Esophagus squamous epithelium (tissue), 5 donors: ENCODE results near the gene KNDC1. TPM values are rescaled to one million over a fixed set of nuclear protein-coding genes. Genes with fewer than 3 reads are reported as not detected.

Experiments
- DNase-seq: peaks from one replicate; lab custom pipeline; 2025; lab: John Stamatoyannopoulos, UW
- H3K27ac ChIP-seq, 4 donors: fragments of 200-600 bp; sonication (generic); one replicate each; pipeline ENCODE4 v1.5.1; 2016 to 2019; ENCODE audit warnings: mild to moderate bottlenecking in 1 of 4
- H3K27me3 ChIP-seq, 4 donors: fragments of 200-600 bp; sonication (generic); 1 replicate in 3 of 4; 2 replicates in 1 of 4; pipeline versions ENCODE4 v1.5.1 to v1.6.0; 2017 to 2021; ENCODE audit warnings: antibody characterized with exemption in 1 of 4
- H3K36me3 ChIP-seq, 3 donors: fragments of 200-600 bp; sonication (generic); one replicate each; pipeline ENCODE4 v1.5.1; 2016 to 2019
- H3K4me1 ChIP-seq, 3 donors: fragments of 200-600 bp; sonication (generic); one replicate each; pipeline ENCODE4 v1.5.1; 2017 to 2019
- H3K4me3 ChIP-seq, 4 donors: fragments of 200-600 bp; sonication (generic); 1 replicate in 3 of 4; 2 replicates in 1 of 4; pipeline ENCODE4 v1.5.1; 2016 to 2019; ENCODE audit warnings: mild to moderate bottlenecking in 2 of 4, moderate library complexity in 1 of 4
- H3K9me3 ChIP-seq, 3 donors: fragments of 200-600 bp; sonication (generic); one replicate each; pipeline ENCODE4 v1.5.1; 2016 to 2019
- POLR2A ChIP-seq, 4 donors: fragments of 450-650 bp; IDR thresholded peaks; one replicate each; pipeline ENCODE4 v1.6.1; 2017; ENCODE audit warnings: antibody characterized with exemption in 4 of 4, mild to moderate bottlenecking in 4 of 4, moderate library complexity in 3 of 4
- WGBS, 2 donors: methylation state at CpG; one replicate each; pipeline ENCODE4 v1.1.5; 2018; 5-methylcytosine and 5-hydroxymethylcytosine counted together
- intact Hi-C: fragments of 100-400 bp; cut with DNase I; formaldehyde crosslinking; loops from one replicate; pipeline ENCODE4 v1.15.0; 2022
- total RNA-seq, 4 donors: library from RNA; depleted of rRNA; stranded (reverse); fragments of >200 nt; gene quantifications; one replicate each; pipeline ENCODE4 v1.1.0, GENCODE V29; 2016
- TF ChIP-seq, protein P1 (sequence below), 6 experiments: fragments of 450-650 bp in 4 of 6; fragments of 200-600 bp in 2 of 6; sonication (generic) in 2 of 6; IDR thresholded peaks; one replicate each; pipeline ENCODE4 v1.5.1; 2016 to 2019; ENCODE audit warnings: antibody characterized with exemption in 6 of 6, mild to moderate bottlenecking in 4 of 6, moderate library complexity in 4 of 6
- donor health status: DM: yes; HTN: yes; CAD: no.

Gene KNDC1
- total RNA-seq, 4 donors from 2014 or later: 0.19 to 0.64 (median 0.53) TPM; not detected in 1

DNA sequence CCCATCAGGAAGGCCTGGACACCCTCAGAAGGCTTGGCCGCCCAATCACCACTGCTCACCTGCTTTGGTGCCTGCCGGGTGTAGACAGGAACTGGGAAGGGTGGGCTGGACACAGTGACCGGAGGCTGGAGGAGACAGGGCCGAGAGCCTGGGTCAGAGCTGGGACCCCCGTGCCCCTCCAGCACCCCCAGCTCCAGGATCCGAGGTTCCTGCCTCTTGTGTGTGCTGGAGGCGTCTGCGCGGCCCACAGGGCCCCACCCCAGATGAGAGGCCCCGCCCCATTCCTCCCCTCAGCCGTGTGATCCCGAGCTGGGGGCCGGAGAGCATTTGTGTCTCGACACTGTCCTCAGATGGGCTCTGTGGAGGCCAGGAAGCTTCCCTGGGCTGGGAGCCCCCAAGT lies 107.3 kb downstream of the KNDC1 start:
- Histone ChIP-seq H3K4me3 (no peak overlapping the region), H3K36me3 (peaks cover 0 to 6% (median 0%) of the 10 kb centered on the region in 3 donors), H3K9me3 (no peaks in the 10 kb centered on the region), H3K27me3 (no peaks in the 10 kb centered on the region), H3K27ac (no peak overlapping the region), H3K4me1 (peaks cover 6 to 26% (median 10%) of the 10 kb centered on the region in 3 donors)
- TF ChIP-seq, protein P1, sequence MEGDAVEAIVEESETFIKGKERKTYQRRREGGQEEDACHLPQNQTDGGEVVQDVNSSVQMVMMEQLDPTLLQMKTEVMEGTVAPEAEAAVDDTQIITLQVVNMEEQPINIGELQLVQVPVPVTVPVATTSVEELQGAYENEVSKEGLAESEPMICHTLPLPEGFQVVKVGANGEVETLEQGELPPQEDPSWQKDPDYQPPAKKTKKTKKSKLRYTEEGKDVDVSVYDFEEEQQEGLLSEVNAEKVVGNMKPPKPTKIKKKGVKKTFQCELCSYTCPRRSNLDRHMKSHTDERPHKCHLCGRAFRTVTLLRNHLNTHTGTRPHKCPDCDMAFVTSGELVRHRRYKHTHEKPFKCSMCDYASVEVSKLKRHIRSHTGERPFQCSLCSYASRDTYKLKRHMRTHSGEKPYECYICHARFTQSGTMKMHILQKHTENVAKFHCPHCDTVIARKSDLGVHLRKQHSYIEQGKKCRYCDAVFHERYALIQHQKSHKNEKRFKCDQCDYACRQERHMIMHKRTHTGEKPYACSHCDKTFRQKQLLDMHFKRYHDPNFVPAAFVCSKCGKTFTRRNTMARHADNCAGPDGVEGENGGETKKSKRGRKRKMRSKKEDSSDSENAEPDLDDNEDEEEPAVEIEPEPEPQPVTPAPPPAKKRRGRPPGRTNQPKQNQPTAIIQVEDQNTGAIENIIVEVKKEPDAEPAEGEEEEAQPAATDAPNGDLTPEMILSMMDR (IDR thresholded peaks at IDR 0.05): no peak
- TF ChIP-seq POLR2A (IDR thresholded peaks at IDR 0.05): no peak
- no peak for DNase-seq
- 74% methylated on average over 6 of the region's 14 CpGs; no CpG with 5 or more reads in 1 of the 2 donors for WGBS, 2 donors
- intact Hi-C loops: no loop called here

DNA sequence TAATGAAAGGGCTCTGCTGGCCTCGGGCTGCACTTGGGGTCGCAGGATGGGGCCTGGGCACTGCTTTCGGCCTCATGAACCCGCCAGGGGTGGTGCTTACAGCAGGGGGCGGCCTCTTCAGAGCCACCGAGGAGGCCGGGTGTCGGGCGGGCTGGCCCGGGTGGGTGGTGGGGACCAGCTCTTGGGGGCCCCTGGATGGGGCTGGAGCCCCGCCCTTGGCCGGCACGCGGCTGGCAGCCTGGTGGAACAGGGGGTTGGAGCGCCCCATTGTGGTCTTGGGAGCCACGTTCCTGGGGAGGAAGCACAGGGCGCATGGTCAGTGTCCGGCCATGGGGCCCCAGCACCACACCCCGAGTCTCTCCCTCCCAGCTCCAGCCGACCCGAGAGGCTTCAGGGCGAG lies 107.8 kb downstream of the KNDC1 start:
- DNase-seq: no peak
- WGBS, 2 donors: 90% methylated on average over 2 of the region's 22 CpGs; no CpG with 5 or more reads in 1 of the 2 donors
- Histone ChIP-seq H3K27ac (no peak overlapping the region), H3K27me3 (no peaks in the 10 kb centered on the region), H3K4me3 (no peak overlapping the region), H3K9me3 (no peaks in the 10 kb centered on the region), H3K4me1 (peaks cover 1 to 21% (median 5%) of the 10 kb centered on the region in 3 donors), H3K36me3 (peaks cover 0 to 6% (median 0%) of the 10 kb centered on the region in 3 donors)
- TF ChIP-seq, protein P1 (IDR thresholded peaks at IDR 0.05): no peak
- no peak for TF ChIP-seq POLR2A (IDR thresholded peaks at IDR 0.05)
- intact Hi-C loops: no loop called here

DNA sequence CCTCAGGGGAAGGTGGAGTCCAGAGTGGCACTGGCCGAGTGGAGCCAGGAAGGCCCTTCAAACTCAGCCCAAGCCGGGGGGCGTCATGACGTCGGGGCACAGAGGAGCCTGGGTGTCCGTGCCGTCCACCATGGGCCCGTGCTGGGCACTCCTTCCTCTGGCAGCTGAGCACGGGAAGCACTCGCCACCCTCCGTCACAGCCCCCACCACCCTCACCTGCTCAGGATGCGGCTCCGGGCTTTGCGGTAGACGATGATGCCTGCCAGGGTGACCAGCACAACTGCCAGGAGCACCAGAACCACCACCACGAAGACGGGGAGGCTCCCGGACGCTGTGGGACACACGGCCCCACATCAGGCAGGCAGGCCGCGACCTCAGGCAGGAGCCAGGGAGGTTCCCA lies 108.5 kb downstream of the KNDC1 start:
- TF ChIP-seq POLR2A (IDR thresholded peaks at IDR 0.05): no peak
- TF ChIP-seq, protein P1 (IDR thresholded peaks at IDR 0.05): no peak
- no peak overlapping the region for H3K27ac ChIP-seq
- peaks cover 0 to 14% (median 3%) of the 10 kb centered on the region in 3 donors for H3K4me1 ChIP-seq
- H3K36me3 ChIP-seq: peaks cover 0 to 6% (median 0%) of the 10 kb centered on the region in 3 donors
- intact Hi-C loops: no loop called here
- H3K4me3 ChIP-seq: no peak overlapping the region
- 80% methylated on average over 2 of the region's 22 CpGs; no CpG with 5 or more reads in 1 of the 2 donors for WGBS, 2 donors
- DNase-seq: no peak
- no peaks in the 10 kb centered on the region for H3K9me3 ChIP-seq
- no peaks in the 10 kb centered on the region for H3K27me3 ChIP-seq

DNA sequence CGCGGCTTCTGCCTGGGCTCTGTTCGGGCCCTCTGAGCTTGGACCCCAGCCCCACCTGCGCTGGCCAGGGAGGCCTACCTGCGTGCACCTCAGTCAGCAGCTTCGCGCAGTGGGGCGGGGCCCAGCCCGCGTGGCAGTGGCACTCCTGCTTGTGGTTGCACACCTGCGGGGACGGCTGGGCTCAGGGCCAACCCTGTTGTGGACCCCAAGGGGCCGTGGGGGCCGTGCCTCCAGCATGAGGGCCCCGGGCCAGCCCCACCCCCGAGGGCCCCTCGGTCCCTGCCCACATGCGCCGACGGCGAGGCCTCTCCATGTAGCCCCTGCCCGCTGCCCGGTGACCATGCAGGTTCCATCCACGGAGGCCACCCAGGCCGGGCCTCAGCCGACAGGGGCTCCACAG lies 109.3 kb downstream of the KNDC1 start:
- Histone ChIP-seq H3K4me1 (peaks cover 0 to 17% (median 0%) of the 10 kb centered on the region in 3 donors), H3K4me3 (no peak overlapping the region), H3K9me3 (no peaks in the 10 kb centered on the region), H3K27me3 (peaks cover 0 to 7% (median under 1%) of the 10 kb centered on the region in 4 donors), H3K36me3 (peaks cover 0 to 6% (median 0%) of the 10 kb centered on the region in 3 donors), H3K27ac (no peak overlapping the region)
- WGBS, 2 donors: no CpG with 5 or more reads among the region's 26 CpGs
- intact Hi-C loops: no loop called here
- TF ChIP-seq, protein P1 (IDR thresholded peaks at IDR 0.05): no peak
- no peak for TF ChIP-seq POLR2A (IDR thresholded peaks at IDR 0.05)
- no peak for DNase-seq

DNA sequence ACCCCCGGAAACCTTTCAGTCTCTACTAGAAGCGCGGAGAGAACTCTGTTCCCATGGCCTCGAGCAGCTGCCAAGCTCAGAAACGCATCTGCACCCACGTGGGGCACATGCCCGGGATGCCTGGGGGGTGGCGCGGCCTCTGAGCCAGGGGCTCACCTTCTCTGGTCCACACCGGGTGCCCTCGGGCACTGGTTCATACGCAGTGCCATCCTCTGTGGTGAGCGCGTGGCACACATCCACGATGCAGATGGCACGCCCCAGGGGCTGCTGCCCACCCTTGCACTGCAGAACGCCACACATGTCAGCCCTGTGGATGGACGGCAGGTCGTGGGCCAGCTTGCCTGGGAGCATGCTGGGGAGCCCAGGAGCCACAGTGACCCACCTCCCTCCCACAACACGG lies 110.2 kb downstream of the KNDC1 start:
- WGBS, 2 donors: 85% methylated on average over 8 of the region's 20 CpGs; no CpG with 5 or more reads in 1 of the 2 donors
- no peak for DNase-seq
- Histone ChIP-seq H3K4me1 (peaks cover 1 to 17% (median 5%) of the 10 kb centered on the region in 3 donors), H3K27me3 (peaks cover 0 to 15% (median 2%) of the 10 kb centered on the region in 4 donors), H3K36me3 (peaks cover 0 to 6% (median 0%) of the 10 kb centered on the region in 3 donors), H3K27ac (no peak overlapping the region), H3K4me3 (no peak overlapping the region), H3K9me3 (no peaks in the 10 kb centered on the region)
- intact Hi-C loops: no loop called here
- TF ChIP-seq, protein P1 (IDR thresholded peaks at IDR 0.05): no peak
- no peak for TF ChIP-seq POLR2A (IDR thresholded peaks at IDR 0.05)
